ENCODE measurements around the gene UBTD2.

The UBTD2 gene

DNA sequence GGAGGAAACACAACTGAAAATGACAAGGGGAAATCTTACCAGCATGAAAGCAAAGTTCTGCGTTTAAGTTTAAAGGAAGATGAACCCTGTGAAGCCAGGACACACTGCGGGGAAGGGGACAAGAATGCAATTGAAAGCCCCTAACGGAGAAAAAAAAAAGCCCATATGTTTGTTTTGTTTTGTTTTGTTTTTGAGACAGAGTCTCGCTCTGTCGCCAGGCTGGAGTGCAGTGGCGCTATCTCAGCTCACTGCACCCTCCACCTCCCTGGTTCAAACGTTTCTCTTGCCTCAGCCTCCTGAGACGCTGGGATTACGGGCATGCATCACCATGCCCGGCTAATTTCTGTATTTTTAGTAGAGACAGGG lies 98.5 kb downstream of the UBTD2 start:
- no peak for DNase-seq
- H3K27ac ChIP-seq: peak overlapping the region in 1 of 2 donors; percentile 8
- no peak overlapping the region for H3K4me3 ChIP-seq
- TF ChIP-seq, protein P1, sequence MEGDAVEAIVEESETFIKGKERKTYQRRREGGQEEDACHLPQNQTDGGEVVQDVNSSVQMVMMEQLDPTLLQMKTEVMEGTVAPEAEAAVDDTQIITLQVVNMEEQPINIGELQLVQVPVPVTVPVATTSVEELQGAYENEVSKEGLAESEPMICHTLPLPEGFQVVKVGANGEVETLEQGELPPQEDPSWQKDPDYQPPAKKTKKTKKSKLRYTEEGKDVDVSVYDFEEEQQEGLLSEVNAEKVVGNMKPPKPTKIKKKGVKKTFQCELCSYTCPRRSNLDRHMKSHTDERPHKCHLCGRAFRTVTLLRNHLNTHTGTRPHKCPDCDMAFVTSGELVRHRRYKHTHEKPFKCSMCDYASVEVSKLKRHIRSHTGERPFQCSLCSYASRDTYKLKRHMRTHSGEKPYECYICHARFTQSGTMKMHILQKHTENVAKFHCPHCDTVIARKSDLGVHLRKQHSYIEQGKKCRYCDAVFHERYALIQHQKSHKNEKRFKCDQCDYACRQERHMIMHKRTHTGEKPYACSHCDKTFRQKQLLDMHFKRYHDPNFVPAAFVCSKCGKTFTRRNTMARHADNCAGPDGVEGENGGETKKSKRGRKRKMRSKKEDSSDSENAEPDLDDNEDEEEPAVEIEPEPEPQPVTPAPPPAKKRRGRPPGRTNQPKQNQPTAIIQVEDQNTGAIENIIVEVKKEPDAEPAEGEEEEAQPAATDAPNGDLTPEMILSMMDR (IDR thresholded peaks at IDR 0.05): no peak
- peaks cover 0 to 14% (median 8%) of the 10 kb centered on the region in 4 donors for H3K4me1 ChIP-seq
- no peaks in the 10 kb centered on the region for H3K27me3 ChIP-seq
- intact Hi-C loops (cut with DNase I; ENCODE audit: low total_unique reads): loop anchor here (5.0 kb wide), 1 partner anchor 97 kb away; the partner anchor contains the start of gene UBTD2
- no peaks in the 10 kb centered on the region for H3K36me3 ChIP-seq
- H3K9me3 ChIP-seq: no peaks in the 10 kb centered on the region

DNA sequence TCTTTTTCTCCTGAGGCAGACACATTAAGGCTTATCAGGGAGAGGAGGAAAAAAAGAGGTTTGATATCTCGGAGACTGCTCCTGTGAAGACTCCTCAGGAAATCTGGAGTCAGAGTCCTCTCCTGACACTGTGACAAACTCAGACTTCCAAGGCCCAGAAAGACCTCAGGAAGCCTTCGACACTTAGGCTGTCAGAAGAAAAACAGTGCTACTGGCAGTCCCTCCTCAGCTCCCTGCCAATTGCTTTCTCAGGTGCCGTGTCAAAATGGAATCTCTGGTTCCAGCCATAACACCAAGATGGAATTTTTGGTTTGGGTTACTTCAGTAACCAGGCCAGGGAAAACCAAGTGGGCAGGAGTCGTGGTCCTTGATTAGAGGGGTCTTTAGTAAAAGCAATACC lies 99.7 kb downstream of the UBTD2 start:
- Histone ChIP-seq H3K27ac (no peak overlapping the region), H3K36me3 (no peaks in the 10 kb centered on the region), H3K4me1 (peaks cover 0 to 14% (median 11%) of the 10 kb centered on the region in 4 donors), H3K27me3 (no peaks in the 10 kb centered on the region), H3K4me3 (no peak overlapping the region), H3K9me3 (no peaks in the 10 kb centered on the region)
- intact Hi-C loops (cut with DNase I; ENCODE audit: low total_unique reads): no loop called here
- TF ChIP-seq, protein P1 (IDR thresholded peaks at IDR 0.05): no peak
- no peak for DNase-seq

- no peak overlapping the region for H3K4me3 ChIP-seq
- no peaks in the 10 kb centered on the region for H3K36me3 ChIP-seq
- TF ChIP-seq, protein P1 (IDR thresholded peaks at IDR 0.05): no peak
- no peak overlapping the region for H3K27ac ChIP-seq
- no peak for DNase-seq
- no peaks in the 10 kb centered on the region for H3K27me3 ChIP-seq
- H3K9me3 ChIP-seq: no peaks in the 10 kb centered on the region
- H3K4me1 ChIP-seq: peaks cover 0 to 12% (median 9%) of the 10 kb centered on the region in 4 donors
- intact Hi-C loops (cut with DNase I; ENCODE audit: low total_unique reads): no loop called here
Measured at GRCh38 chr5:172182291-172182690, 101.3 kb downstream of the UBTD2 start.

GRCh38 chr5:172180936-172181335 lies 102.6 kb downstream of the UBTD2 start:
- no peaks in the 10 kb centered on the region for H3K27me3 ChIP-seq
- no peaks in the 10 kb centered on the region for H3K36me3 ChIP-seq
- intact Hi-C loops (cut with DNase I; ENCODE audit: low total_unique reads): no loop called here
- TF ChIP-seq, protein P1 (IDR thresholded peaks at IDR 0.05): no peak
- H3K27ac ChIP-seq: no peak overlapping the region
- no peak overlapping the region for H3K4me3 ChIP-seq
- DNase-seq: no peak
- H3K9me3 ChIP-seq: no peaks in the 10 kb centered on the region
- H3K4me1 ChIP-seq: peaks cover 0 to 5% (median 0%) of the 10 kb centered on the region in 4 donors

DNA sequence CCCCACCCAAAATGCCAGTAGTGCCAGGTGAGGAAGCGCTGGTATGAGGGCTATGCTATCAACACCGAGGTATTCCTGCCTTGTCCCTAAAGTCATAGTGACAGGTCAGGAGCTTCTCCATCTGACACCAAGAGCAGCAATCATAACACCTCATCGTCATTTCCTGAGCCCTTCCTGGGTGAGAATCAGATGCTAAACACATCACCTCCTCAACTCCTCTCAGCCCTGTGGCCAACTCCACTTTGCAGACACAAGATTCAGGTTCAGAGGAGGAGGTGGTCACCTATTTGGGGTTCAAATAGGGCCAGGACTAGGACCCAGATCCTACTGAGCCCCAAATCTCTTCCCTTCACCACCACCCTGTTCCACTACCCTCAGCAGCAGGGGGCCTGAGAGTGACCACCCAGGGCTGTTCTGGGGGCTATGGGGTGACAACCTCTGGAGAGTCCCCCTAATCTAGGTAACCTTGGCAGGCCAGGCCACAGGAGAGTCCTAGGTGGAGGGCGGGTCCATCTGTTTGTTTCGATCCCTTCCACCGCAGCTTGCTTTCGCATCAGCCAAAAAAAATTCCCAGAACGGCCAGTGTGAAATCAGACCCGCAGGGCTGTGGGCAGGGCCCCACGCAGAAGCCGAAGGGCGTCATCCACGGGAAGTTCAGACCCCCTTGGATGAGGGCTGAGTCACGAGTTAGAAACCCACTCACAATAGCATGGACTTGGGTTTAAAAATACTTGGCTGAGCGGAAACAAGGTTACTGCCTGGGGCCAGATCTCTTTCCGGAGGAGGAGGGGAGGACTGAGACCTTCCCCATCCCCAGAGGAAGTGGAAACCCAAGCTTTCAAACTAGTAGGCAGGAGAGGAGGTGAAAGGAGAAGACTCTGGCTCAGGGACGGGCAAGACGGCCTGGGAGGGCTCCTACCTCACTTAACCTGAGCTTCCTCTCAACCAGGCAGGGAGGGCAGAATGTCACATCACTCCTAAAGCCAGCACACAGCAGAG lies 104.3 kb downstream of the UBTD2 start:
- Histone ChIP-seq H3K4me3 (no peak overlapping the region), H3K36me3 (no peaks in the 10 kb centered on the region), H3K27me3 (no peaks in the 10 kb centered on the region), H3K4me1 (peaks cover 0 to 5% (median 0%) of the 10 kb centered on the region in 4 donors), H3K9me3 (no peaks in the 10 kb centered on the region), H3K27ac (no peak overlapping the region)
- DNase-seq: no peak
- intact Hi-C loops (cut with DNase I; ENCODE audit: low total_unique reads): no loop called here
- TF ChIP-seq, protein P1 (IDR thresholded peaks at IDR 0.05): no peak

Measured in tibial artery (tissue), 4 donors.